Measurements from ENCODE around the gene S100A7A. TPM values are rescaled to one million over a fixed set of nuclear protein-coding genes. Genes with fewer than 3 reads are reported as not detected.

The S100A7A gene
- total and polyA plus RNA-seq, 2 of the 4 experiments (the other 2 are of a cell fraction), result not detected

DNA sequence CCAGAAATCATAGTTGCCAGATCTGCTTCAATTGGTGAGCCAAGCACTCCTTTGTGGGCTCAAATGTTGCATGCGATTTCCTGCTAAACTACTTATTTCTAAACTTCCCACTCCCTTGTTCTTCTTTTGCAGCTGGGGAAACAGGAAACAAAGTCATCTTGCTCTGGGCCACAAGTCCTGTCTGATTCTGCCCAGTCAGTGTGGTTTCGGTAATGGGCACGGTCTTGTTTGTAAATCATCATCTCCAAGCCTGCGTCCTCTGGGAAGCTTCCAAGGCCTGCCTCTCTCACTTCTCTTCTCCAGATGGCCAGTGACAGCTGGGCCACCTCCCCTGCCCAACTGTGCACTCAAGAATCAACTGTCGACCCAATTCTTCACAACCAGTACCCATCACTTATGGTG is 29.8 kb upstream of the S100A7A start:
- no TSS peak for BruUV-seq (replicated peaks)
- Histone ChIP-seq H3K4me2 (ENCODE audit: low read depth, low read length) (no peak overlapping the region), H3K36me3 (ENCODE audit: control insufficient read depth, insufficient read depth, low read length) (no peaks in the 10 kb centered on the region), H3K4me3 (ENCODE audit: insufficient read depth, low read depth, low read length) (no peak overlapping the region), H3K23ac (ENCODE audit: low read depth, low read length) (no peak overlapping the region), H2BK15ac (ENCODE audit: low read depth, low read length) (no peak overlapping the region), H2AK9ac (replicated peaks; ENCODE audit: low read depth, low read length, poor library complexity) (no peak overlapping the region), H3K27me3 (ENCODE audit: control insufficient read depth, insufficient read depth, low read length) (no peaks in the 10 kb centered on the region; the same call in 1 of the 2 replicates), H4K8ac (ENCODE audit: low read depth in 2 of 2, low read length in 2 of 2) (no peak overlapping the region), H2BK5ac (ENCODE audit: low read depth, low read length, poor library complexity, severe bottlenecking) (no peak overlapping the region), H4K20me1 (ENCODE audit: insufficient read depth, low read length) (no peaks in the 10 kb centered on the region), H3K56ac (ENCODE audit: extremely low read depth, insufficient read depth, low read length) (no peak overlapping the region), H2AK5ac (ENCODE audit: low read depth, low read length) (no peak overlapping the region), H3K27ac (ENCODE audit: insufficient read depth, low read length) (no peak overlapping the region), H3K9me1 (ENCODE audit: insufficient read depth, low read length) (no peaks in the 10 kb centered on the region), H3K79me1 (ENCODE audit: low read depth in 1 of 2, low read length in 2 of 2) (no peaks in the 10 kb centered on the region), H3K4ac (ENCODE audit: low read depth, low read length) (no peak overlapping the region), H3K9ac (ENCODE audit: low read depth, low read length) (no peak overlapping the region), H3K14ac (replicated peaks; ENCODE audit: low read depth, low read length) (no peak overlapping the region), H2BK20ac (ENCODE audit: low read depth, low read length) (no peak overlapping the region), H4K91ac (ENCODE audit: insufficient read depth, low read depth, low read length) (no peak overlapping the region), H3K4me1 (ENCODE audit: control insufficient read depth, insufficient read depth, low read length) (no peaks in the 10 kb centered on the region), H4K5ac (ENCODE audit: low read depth, low read length) (no peak overlapping the region), H2BK120ac (ENCODE audit: low read depth, low read length) (no peak overlapping the region), H3K9me3 (ENCODE audit: control insufficient read depth, insufficient read depth, low read length) (no peaks in the 10 kb centered on the region), H3K18ac (ENCODE audit: low read depth, low read length) (no peak overlapping the region), H2AFZ (replicated peaks; ENCODE audit: low read length, poor library complexity) (no peak overlapping the region)
- dilution Hi-C loops (cut with HindIII; ENCODE audit: low sequenced_read_pairs, unreplicated experiment), result no loop called here
- ChIA-PET CTCF (no interaction called here), POLR2A (ENCODE audit: unreplicated experiment) (no interaction called here)
- DNase-seq (no peak), ATAC-seq (ENCODE audit: low read depth) (no peak)
- in situ Hi-C loops (cut with MboI; ENCODE audit: low sequenced_read_pairs), result no loop called here
- WGBS, 2 experiments (ENCODE audit: extremely low coverage in 2 of 2, insufficient read length in 1 of 2), result 50% methylated on average over 2 of the region's 5 CpGs; no CpG with 5 or more reads in 1 of the 2 experiments
- TF ChIP-seq RAD21 (IDR thresholded peaks at IDR 0.05; ENCODE audit: low read length), result no peak
- no peak for TF ChIP-seq NFE2L2 (IDR thresholded peaks at IDR 0.05; ENCODE audit: low read depth, low read length)
- no peak for TF ChIP-seq MAZ (IDR thresholded peaks at IDR 0.05; ENCODE audit: borderline replicate concordance, low read depth, low read length)
- TF ChIP-seq FOS (IDR thresholded peaks at IDR 0.05; ENCODE audit: low read depth, low read length), result no peak
- TF ChIP-seq CEBPB (IDR thresholded peaks at IDR 0.05; ENCODE audit: low read depth, low read length), result no peak
- TF ChIP-seq, protein P1, sequence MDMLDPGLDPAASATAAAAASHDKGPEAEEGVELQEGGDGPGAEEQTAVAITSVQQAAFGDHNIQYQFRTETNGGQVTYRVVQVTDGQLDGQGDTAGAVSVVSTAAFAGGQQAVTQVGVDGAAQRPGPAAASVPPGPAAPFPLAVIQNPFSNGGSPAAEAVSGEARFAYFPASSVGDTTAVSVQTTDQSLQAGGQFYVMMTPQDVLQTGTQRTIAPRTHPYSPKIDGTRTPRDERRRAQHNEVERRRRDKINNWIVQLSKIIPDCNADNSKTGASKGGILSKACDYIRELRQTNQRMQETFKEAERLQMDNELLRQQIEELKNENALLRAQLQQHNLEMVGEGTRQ (IDR thresholded peaks at IDR 0.05; ENCODE audit: low read depth, low read length), result no peak
- TF ChIP-seq, protein P2, sequence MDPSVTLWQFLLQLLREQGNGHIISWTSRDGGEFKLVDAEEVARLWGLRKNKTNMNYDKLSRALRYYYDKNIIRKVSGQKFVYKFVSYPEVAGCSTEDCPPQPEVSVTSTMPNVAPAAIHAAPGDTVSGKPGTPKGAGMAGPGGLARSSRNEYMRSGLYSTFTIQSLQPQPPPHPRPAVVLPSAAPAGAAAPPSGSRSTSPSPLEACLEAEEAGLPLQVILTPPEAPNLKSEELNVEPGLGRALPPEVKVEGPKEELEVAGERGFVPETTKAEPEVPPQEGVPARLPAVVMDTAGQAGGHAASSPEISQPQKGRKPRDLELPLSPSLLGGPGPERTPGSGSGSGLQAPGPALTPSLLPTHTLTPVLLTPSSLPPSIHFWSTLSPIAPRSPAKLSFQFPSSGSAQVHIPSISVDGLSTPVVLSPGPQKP (IDR thresholded peaks at IDR 0.05; ENCODE audit: borderline replicate concordance, low read depth, low read length), result no peak
- intact Hi-C loops (cut with micrococcal nuclease), result no loop called here

Measured in IMR-90 (cell line).